HG02759 (cell line): ENCODE results near the gene ATP13A2.
A peak's percentile ranks its signal among the peaks of the same experiment; 100 is the strongest.
"Not testable (repeated sequence)": the region's sequence is repeated elsewhere in the genome, so short reads cannot be mapped to it uniquely, and the experiment has no call there.

Experiments
- ATAC-seq: cut with Tn5 transposase; IDR thresholded peaks from one replicate; pipeline ENCODE4 v1.9.1; 2021; ENCODE audit warnings: mild to moderate bottlenecking, moderate library complexity; ENCODE audit not compliant: unreplicated experiment

ATP13A2 gene

GRCh38 chr1:16965486-16966067 lies 46.2 kb downstream of the ATP13A2 start:
- ATAC-seq = no peak

DNA sequence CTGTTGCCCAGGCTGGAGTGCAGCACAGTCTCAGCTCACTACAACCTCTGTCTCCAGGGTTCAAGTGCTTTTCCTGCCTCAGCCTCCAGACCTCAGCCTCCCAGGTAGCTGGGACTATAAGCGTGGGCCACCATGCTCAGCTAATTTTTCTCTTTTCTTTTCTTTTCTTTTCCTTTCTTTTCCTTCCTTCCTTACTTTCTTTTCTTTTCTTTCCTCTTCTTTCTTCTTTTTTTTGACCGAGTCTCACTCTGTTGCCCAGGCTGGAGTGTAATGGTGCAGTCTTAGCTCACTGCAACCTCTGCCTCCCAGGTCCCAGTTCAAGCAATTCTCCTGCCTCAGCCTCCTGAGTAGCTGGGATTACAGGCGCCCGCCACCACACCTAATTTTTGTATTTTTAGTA lies 47.6 kb downstream of the ATP13A2 start:
- not testable (repeated sequence) for ATAC-seq

DNA sequence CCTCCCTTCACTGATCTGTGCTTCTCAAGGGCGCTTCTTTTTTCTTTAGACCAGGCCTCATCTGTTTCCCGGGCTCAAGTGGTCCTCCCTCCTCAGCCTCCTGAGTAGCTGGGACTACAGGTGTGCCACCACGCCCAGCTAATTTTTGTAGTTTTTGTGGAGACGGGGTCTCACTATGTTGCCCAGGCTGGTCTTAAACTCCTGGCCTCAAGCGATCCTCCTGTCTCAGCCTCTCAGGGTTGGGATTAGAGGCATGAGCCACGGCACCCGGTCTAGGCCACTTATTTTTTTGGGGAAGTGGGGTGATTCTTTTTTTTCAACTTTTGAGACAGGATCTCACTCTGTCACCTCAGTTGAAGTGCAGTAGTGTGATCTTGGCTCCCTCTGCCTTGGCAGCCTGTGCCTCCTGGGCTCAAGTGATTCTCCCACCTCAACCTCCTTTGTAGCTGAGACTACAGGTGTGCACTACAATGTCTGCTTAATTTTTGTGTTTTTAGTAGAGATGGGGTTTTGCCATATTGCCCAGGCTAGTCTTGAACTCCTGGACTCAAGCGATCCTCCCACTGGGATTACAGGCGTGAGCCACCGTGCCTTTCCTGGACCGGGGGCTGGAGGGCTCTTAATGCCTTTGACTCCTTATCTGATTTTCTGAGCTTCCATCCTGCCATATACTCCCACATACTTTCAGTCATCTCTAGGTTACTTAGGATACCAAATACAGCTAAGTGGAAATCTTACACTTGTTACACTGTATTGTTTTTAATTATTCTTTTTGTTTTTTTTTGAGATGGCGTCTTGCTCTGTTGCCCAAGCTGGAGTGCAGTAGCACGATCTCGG lies 50.2 kb downstream of the ATP13A2 start:
- no peak for ATAC-seq

DNA sequence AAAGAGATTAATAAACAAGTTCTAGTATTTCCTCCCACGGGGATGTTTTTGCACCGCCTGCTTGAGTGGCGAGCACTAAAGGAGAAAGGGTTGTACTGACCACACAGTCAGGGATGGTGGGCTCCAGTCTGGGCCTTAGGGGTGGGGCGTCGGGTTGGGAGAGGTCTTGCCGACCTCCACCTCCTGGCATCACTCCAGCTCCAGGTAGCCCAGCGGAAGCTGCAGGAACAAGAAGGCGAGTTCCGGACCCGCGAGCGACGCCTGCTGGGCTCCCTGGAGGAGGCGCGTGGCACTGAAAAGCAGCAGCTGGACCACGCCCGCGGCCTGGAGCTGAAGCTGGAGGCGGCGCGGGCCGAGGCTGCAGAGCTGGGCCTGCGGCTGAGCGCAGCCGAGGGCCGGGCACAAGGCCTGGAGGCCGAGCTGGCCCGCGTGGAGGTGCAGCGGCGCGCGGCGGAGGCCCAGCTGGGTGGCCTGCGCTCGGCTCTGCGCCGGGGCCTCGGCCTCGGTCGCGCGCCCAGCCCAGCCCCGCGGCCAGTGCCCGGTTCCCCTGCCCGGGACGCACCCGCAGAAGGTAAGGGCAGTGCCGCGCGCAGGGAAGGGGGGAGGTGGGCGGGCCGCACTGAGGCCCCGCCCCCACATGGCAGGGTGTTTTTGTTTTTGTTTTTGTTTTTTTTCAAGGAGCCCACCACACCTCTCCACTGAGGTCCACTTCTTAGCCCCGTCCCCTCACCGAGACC lies 51.0 kb downstream of the ATP13A2 start:
- peak; percentile 82 for ATAC-seq

GRCh38 chr1:16958475-16958874 lies 53.3 kb downstream of the ATP13A2 start:
- ATAC-seq = no peak

GRCh38 chr1:16957731-16958130 lies 54.0 kb downstream of the ATP13A2 start:
- no peak for ATAC-seq

- no peak for ATAC-seq
Observed at GRCh38 chr1:16956775-16957174, 55.0 kb downstream of the ATP13A2 start.

DNA sequence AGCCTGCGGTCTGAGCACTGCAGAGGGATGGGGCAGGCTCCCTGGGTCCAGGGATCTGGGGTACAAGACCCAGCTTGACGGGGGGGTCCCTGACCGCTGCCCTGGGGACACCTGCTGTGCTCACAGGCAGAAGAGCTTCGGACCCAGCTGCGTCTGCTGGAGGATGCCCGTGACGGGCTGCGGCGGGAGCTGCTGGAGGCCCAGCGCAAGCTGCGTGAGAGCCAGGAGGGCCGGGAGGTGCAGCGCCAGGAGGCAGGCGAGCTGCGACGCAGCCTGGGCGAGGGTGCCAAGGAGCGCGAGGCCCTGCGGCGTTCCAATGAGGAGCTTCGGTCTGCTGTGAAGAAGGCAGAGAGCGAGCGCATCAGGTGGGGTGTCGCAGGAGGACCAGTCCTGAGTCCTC lies 56.5 kb downstream of the ATP13A2 start:
- ATAC-seq = no peak

GRCh38 chr1:16954579-16954978 lies 57.1 kb downstream of the ATP13A2 start:
- ATAC-seq = no peak

DNA sequence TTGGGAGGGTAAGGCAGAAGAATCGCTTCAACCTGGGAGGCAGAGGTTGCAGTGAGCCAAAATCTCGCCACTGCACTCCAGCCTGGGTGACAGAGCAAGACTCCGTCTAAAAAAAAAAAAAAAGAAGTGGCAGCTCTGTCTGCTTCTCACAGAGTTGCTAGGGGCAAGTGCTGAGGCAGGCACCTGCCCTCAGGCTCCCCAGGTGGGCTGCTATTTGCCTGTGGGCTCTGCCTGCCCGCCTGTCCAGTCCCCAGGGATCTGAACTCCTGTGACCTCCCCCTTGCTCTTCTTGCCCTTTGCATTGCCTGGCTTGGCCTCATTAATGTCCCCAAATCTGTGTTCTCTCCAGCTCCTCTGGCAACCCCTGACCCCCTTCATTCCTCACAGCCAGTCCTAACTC lies 59.4 kb downstream of the ATP13A2 start:
- ATAC-seq = not testable (repeated sequence)

DNA sequence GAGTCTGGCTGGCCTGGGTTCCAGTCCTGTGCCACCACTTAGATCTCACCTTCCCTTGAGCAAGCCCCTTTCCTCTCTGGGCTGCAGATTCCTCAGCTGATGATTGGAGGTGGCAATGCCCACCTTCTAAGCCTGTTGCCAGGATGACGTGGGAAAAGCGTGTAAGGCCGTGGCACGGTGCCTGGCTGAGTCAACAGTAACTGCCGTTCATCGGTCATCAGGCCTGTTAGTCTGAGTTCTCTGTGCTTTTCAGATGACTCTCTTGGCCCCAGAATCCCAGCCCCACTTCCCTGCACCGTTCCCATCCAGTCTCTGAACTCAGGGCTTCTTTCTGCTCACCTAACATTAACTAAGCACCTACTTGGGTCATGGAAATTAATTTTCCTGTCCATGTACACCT lies 62.7 kb downstream of the ATP13A2 start:
- not testable (repeated sequence) for ATAC-seq

DNA sequence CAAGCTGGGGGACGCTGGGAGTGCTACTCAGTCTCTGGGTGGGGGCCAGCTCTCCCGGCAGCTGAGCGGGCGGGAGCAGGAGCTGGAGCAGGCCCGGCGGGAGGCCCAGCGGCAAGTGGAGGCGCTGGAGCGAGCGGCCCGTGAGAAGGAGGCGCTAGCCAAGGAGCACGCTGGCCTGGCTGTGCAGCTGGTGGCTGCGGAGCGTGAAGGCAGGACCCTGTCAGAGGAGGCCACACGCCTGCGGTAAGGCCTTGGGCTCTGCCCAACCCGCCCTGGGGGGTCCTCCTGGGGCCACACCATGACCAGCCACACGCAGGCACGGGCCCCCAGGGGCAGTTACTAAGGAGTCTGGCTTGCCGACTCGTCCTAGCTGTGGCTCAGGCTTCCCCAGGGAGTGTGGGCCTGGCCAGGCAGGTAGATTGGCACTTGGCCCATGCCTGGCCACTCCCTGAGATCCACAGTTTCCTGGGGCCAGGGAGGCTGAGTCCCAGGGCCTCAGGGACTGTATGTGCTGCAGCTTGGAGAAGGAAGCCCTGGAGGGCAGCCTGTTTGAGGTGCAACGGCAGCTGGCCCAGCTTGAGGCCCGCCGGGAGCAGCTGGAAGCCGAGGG lies 63.3 kb downstream of the ATP13A2 start:
- ATAC-seq = not testable (repeated sequence)

DNA sequence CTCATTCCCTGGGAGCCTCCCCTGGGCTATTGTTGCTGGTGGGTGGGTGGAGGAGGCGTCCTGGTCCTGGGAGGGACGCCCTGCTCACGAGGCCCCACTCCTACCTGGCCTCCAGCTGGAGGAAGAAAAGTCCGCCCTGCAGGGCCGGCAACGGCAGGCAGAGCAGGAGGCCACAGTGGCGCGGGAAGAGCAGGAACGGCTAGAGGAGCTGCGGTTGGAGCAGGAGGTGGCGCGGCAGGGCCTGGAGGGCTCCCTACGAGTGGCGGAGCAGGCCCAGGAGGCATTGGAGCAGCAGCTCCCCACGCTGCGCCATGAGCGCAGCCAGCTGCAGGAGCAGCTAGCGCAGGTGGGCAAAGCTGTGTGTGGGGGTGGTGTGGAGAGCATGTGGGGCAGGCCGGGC lies 65.1 kb downstream of the ATP13A2 start:
- ATAC-seq = no peak

- not testable (repeated sequence) for ATAC-seq
Observed at GRCh38 chr1:16946185-16946584, 65.5 kb downstream of the ATP13A2 start.

- ATAC-seq = not testable (repeated sequence)
Observed at GRCh38 chr1:16945512-16945911, 66.2 kb downstream of the ATP13A2 start.

- ATAC-seq = no peak
Observed at GRCh38 chr1:16944038-16944437, 67.7 kb downstream of the ATP13A2 start.

DNA sequence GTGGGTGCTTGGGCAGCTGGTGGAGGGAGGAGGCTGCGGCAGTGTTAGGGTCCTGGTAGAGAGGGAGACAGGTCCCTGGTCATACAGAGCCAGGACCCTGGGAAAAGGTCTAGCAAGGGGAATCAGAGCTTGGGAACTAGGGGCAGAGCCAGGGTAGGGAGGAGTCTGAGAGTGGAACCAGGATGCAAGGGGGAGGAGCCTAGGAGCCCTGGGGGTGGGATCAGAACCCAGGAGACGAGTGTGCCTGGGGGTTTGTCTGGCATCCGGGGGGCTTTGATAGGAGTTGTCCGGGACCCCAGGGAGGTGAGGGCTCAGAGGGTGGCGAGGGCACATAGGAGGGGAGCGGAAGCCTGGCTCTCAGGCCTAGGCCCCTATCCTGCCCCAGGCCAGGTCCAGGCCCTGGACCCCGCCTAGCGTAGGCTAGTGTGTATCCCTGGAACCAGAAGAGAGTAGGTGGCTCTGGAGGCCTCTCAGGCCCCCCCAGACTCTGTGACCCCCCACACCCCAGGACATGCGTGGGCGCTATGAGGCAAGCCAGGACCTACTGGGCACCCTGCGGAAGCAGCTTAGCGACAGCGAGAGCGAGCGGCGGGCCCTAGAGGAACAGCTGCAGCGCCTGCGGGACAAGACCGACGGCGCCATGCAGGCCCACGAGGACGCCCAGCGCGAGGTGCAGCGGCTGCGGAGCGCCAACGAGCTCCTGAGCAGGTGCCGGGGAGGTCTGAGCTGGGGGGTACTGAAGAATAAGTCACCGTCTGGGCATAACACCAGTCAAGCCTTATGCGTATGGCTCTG lies 72.1 kb downstream of the ATP13A2 start:
- ATAC-seq = not testable (repeated sequence)

DNA sequence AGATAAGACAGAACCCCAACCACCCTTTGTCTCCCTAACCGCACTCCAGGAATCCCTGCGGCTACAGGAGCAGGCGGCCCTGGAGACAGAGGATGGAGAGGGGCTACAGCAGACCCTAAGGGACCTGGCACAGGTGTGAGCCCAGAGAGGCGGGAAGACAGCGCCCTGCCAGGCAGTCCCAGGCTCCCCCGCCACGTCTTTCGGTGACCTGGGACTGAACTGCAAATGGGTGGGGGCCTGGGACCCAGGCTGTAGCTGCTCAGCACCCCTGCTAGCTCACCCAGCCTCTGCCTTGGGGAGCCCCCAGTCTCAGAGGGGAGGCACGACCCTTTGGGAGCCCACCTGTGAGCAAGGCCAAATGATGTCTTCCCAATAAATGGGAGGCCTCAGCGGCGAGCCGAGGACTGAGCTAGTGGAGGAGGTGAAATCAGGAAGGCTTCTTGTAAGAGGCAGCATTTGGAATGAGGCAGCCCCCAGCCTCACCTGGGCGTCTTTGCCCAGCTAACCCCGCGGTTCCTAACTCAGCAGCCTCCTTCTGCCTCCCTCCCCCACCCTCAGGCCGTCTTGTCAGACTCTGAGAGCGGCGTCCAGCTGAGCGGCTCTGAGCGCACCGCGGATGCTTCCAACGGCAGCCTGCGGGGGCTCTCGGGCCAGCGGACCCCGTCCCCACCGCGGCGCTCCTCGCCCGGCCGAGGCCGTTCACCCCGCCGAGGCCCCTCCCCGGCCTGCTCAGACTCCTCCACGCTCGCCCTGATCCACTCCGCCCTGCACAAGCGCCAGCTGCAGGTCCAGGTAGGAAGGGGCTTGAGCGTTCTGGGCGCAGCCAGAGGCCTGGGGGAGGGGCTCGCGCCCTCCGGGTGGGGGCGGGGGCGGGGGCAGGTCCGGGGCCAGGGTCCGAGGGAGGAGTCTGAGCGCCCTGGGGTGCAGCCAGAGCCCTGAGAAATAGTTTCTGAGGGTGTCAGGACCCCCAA lies 73.1 kb downstream of the ATP13A2 start:
- no peak for ATAC-seq

GRCh38 chr1:16936580-16936979 lies 75.1 kb downstream of the ATP13A2 start:
- ATAC-seq = not testable (repeated sequence)
